HL-60 (cell line): Measurements from ENCODE around the gene PAQR8.

Experiments used
- DNase-seq, 2 experiments: peaks; one replicate each; pipeline ENCODE4 v3.0.0-alpha.2; 2010 to 2020; ENCODE audit warnings: low read depth in 1 of 2, low spot score in 1 of 2
- H3K27ac ChIP-seq: fragments of 250-450 bp; sonication (Bioruptor Pico); replicated peaks from 2 replicates; pipeline ENCODE4 v1.5.1; 2020; ENCODE audit warnings: mild to moderate bottlenecking, moderate library complexity
- H3K27me3 ChIP-seq: fragments of 250-450 bp; sonication (Bioruptor Pico); 2 replicates; pipeline ENCODE4 v1.5.1; 2021; ENCODE audit warnings: mild to moderate bottlenecking, moderate library complexity; ENCODE audit not compliant: insufficient read depth, poor library complexity, severe bottlenecking
- H3K4me3 ChIP-seq: replicated peaks from 2 replicates; pipeline ENCODE4 v1.5.1; 2011; ENCODE audit warnings: mild to moderate bottlenecking, control low read depth, low read length; ENCODE audit not compliant: insufficient read depth
- GABPA ChIP-seq: IDR thresholded peaks from 2 replicates; pipeline ENCODE4 v1.6.1; 2012; ENCODE audit warnings: low read depth
- POLR2AphosphoS5 ChIP-seq: IDR thresholded peaks from 2 replicates; pipeline ENCODE4 v1.6.1; 2012; ENCODE audit warnings: low read depth
- SPI1 ChIP-seq: IDR thresholded peaks from 2 replicates; pipeline ENCODE4 v1.6.1; 2012; ENCODE audit warnings: low read depth, mild to moderate bottlenecking, borderline replicate concordance
- TF ChIP-seq, protein P1 (sequence below): IDR thresholded peaks from 2 replicates; pipeline ENCODE4 v1.6.1; 2012; ENCODE audit warnings: low read depth; ENCODE audit not compliant: insufficient replicate concordance
- TF ChIP-seq, protein P2 (sequence below): IDR thresholded peaks from one replicate; pipeline ENCODE4 v1.5.1; 2011; ENCODE audit warnings: low read length, control low read depth, inconsistent platforms; ENCODE audit not compliant: insufficient read depth

PAQR8 gene

GRCh38 chr6:52391599-52391998, 29.6 kb downstream of the PAQR8 start:
- TF ChIP-seq POLR2AphosphoS5 (no peak), GABPA (no peak), SPI1 (no peak)
- TF ChIP-seq, protein P1, sequence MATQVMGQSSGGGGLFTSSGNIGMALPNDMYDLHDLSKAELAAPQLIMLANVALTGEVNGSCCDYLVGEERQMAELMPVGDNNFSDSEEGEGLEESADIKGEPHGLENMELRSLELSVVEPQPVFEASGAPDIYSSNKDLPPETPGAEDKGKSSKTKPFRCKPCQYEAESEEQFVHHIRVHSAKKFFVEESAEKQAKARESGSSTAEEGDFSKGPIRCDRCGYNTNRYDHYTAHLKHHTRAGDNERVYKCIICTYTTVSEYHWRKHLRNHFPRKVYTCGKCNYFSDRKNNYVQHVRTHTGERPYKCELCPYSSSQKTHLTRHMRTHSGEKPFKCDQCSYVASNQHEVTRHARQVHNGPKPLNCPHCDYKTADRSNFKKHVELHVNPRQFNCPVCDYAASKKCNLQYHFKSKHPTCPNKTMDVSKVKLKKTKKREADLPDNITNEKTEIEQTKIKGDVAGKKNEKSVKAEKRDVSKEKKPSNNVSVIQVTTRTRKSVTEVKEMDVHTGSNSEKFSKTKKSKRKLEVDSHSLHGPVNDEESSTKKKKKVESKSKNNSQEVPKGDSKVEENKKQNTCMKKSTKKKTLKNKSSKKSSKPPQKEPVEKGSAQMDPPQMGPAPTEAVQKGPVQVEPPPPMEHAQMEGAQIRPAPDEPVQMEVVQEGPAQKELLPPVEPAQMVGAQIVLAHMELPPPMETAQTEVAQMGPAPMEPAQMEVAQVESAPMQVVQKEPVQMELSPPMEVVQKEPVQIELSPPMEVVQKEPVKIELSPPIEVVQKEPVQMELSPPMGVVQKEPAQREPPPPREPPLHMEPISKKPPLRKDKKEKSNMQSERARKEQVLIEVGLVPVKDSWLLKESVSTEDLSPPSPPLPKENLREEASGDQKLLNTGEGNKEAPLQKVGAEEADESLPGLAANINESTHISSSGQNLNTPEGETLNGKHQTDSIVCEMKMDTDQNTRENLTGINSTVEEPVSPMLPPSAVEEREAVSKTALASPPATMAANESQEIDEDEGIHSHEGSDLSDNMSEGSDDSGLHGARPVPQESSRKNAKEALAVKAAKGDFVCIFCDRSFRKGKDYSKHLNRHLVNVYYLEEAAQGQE: no peak
- TF ChIP-seq, protein P2, sequence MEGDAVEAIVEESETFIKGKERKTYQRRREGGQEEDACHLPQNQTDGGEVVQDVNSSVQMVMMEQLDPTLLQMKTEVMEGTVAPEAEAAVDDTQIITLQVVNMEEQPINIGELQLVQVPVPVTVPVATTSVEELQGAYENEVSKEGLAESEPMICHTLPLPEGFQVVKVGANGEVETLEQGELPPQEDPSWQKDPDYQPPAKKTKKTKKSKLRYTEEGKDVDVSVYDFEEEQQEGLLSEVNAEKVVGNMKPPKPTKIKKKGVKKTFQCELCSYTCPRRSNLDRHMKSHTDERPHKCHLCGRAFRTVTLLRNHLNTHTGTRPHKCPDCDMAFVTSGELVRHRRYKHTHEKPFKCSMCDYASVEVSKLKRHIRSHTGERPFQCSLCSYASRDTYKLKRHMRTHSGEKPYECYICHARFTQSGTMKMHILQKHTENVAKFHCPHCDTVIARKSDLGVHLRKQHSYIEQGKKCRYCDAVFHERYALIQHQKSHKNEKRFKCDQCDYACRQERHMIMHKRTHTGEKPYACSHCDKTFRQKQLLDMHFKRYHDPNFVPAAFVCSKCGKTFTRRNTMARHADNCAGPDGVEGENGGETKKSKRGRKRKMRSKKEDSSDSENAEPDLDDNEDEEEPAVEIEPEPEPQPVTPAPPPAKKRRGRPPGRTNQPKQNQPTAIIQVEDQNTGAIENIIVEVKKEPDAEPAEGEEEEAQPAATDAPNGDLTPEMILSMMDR: no peak
- no peaks in the 10 kb centered on the region for H3K27me3 ChIP-seq
- H3K4me3 ChIP-seq: no peak overlapping the region
- no peak overlapping the region; the same call in 1 of the 2 replicates for H3K27ac ChIP-seq
- no peak for DNase-seq

GRCh38 chr6:52392944-52393343, 31.0 kb downstream of the PAQR8 start:
- no peak for DNase-seq
- no peak overlapping the region for H3K4me3 ChIP-seq
- no peak overlapping the region for H3K27ac ChIP-seq
- TF ChIP-seq, protein P1: no peak
- TF ChIP-seq, protein P2: no peak
- TF ChIP-seq POLR2AphosphoS5 (no peak), SPI1 (no peak), GABPA (no peak)
- H3K27me3 ChIP-seq: no peaks in the 10 kb centered on the region

GRCh38 chr6:52393780-52394179, 31.8 kb downstream of the PAQR8 start:
- Histone ChIP-seq H3K27me3 (no peaks in the 10 kb centered on the region), H3K27ac (no peak overlapping the region), H3K4me3 (no peak overlapping the region)
- DNase-seq: no peak
- TF ChIP-seq, protein P2: no peak
- TF ChIP-seq POLR2AphosphoS5: no peak
- TF ChIP-seq, protein P1: no peak
- no peak for TF ChIP-seq SPI1
- TF ChIP-seq GABPA: no peak
